Bone marrow (tissue), 2 donors: Measurements from ENCODE around the gene SLC44A3.

Source experiments
- DNase-seq, 2 donors: peaks; one replicate each; lab custom pipeline; 2025; lab: John Stamatoyannopoulos, UW

The SLC44A3 gene

GRCh38 chr1:94874423-94874822 is 54.3 kb downstream of the SLC44A3 start:
- no peak for DNase-seq

- no peak for DNase-seq
Measured at GRCh38 chr1:94875794-94876193, 55.6 kb downstream of the SLC44A3 start.

- no peak for DNase-seq
Measured at GRCh38 chr1:94876362-94876761, 56.2 kb downstream of the SLC44A3 start.

- no peak for DNase-seq
Measured at GRCh38 chr1:94878329-94878728, 58.2 kb downstream of the SLC44A3 start.

GRCh38 chr1:94883691-94884090 is 63.5 kb downstream of the SLC44A3 start:
- no peak for DNase-seq

GRCh38 chr1:94884106-94884505 is 63.9 kb downstream of the SLC44A3 start:
- DNase-seq, result no peak

GRCh38 chr1:94884507-94884906 is 64.3 kb downstream of the SLC44A3 start:
- DNase-seq, result no peak

- DNase-seq, result no peak
Measured at GRCh38 chr1:94886361-94886760, 66.2 kb downstream of the SLC44A3 start.

GRCh38 chr1:94887106-94887505 is 66.9 kb downstream of the SLC44A3 start:
- no peak for DNase-seq

- DNase-seq, result no peak
Measured at GRCh38 chr1:94887603-94888171, 67.5 kb downstream of the SLC44A3 start.

GRCh38 chr1:94888201-94888600 is 68.0 kb downstream of the SLC44A3 start:
- no peak for DNase-seq

GRCh38 chr1:94892604-94893254 is 72.6 kb downstream of the SLC44A3 start:
- no peak for DNase-seq

GRCh38 chr1:94894630-94895029 is 74.5 kb downstream of the SLC44A3 start:
- no peak for DNase-seq

GRCh38 chr1:94895518-94895917 is 75.4 kb downstream of the SLC44A3 start:
- no peak for DNase-seq

- DNase-seq, result no peak
Measured at GRCh38 chr1:94898491-94899385, 78.6 kb downstream of the SLC44A3 start.

- no peak for DNase-seq
Measured at GRCh38 chr1:94899756-94900155, 79.6 kb downstream of the SLC44A3 start.

GRCh38 chr1:94901841-94902240 is 81.7 kb downstream of the SLC44A3 start:
- DNase-seq, result no peak

- DNase-seq, result no peak
Measured at GRCh38 chr1:94903280-94904009, 83.3 kb downstream of the SLC44A3 start.

- DNase-seq, result no peak
Measured at GRCh38 chr1:94905207-94905606, 85.0 kb downstream of the SLC44A3 start.

GRCh38 chr1:94906382-94906781 is 86.2 kb downstream of the SLC44A3 start:
- no peak for DNase-seq

GRCh38 chr1:94907136-94907535 is 87.0 kb downstream of the SLC44A3 start:
- DNase-seq, result no peak

GRCh38 chr1:94908190-94908589 is 88.0 kb downstream of the SLC44A3 start:
- no peak for DNase-seq
